ENCODE results near the gene ADAMTS17. TPM values are rescaled to one million over a fixed set of nuclear protein-coding genes. Genes with fewer than 3 reads are reported as not detected.

The ADAMTS17 gene
- total RNA-seq, 1 experiment from 2014 or later = 1.6 TPM

- intact Hi-C loops (cut with micrococcal nuclease; ENCODE audit: unreplicated experiment) (no loop called here), in situ Hi-C loops (cut with HindIII; ENCODE audit: low pct_unique_long_range_greater_than_20kb, low sequenced_read_pairs) (no loop called here)
- BruUV-seq (replicated peaks) = no TSS peak
- DNase-seq (ENCODE audit: low read depth, low spot score) (no peak), ATAC-seq (no peak)
- TF ChIP-seq POLR2AphosphoS5 (IDR thresholded peaks at IDR 0.05; ENCODE audit: low read depth, low read length) (no peak), SIN3A (IDR thresholded peaks at IDR 0.05; ENCODE audit: borderline replicate concordance, insufficient read depth, low read depth, low read length) (no peak), TCF7L2 (IDR thresholded peaks at IDR 0.05; ENCODE audit: low read depth, low read length) (no peak)
- TF ChIP-seq, protein P1, sequence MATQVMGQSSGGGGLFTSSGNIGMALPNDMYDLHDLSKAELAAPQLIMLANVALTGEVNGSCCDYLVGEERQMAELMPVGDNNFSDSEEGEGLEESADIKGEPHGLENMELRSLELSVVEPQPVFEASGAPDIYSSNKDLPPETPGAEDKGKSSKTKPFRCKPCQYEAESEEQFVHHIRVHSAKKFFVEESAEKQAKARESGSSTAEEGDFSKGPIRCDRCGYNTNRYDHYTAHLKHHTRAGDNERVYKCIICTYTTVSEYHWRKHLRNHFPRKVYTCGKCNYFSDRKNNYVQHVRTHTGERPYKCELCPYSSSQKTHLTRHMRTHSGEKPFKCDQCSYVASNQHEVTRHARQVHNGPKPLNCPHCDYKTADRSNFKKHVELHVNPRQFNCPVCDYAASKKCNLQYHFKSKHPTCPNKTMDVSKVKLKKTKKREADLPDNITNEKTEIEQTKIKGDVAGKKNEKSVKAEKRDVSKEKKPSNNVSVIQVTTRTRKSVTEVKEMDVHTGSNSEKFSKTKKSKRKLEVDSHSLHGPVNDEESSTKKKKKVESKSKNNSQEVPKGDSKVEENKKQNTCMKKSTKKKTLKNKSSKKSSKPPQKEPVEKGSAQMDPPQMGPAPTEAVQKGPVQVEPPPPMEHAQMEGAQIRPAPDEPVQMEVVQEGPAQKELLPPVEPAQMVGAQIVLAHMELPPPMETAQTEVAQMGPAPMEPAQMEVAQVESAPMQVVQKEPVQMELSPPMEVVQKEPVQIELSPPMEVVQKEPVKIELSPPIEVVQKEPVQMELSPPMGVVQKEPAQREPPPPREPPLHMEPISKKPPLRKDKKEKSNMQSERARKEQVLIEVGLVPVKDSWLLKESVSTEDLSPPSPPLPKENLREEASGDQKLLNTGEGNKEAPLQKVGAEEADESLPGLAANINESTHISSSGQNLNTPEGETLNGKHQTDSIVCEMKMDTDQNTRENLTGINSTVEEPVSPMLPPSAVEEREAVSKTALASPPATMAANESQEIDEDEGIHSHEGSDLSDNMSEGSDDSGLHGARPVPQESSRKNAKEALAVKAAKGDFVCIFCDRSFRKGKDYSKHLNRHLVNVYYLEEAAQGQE (IDR thresholded peaks at IDR 0.05; ENCODE audit: insufficient read depth in 1 of 2, low read depth in 2 of 2, low read length in 1 of 2) = no peak
- TF ChIP-seq, protein P2, sequence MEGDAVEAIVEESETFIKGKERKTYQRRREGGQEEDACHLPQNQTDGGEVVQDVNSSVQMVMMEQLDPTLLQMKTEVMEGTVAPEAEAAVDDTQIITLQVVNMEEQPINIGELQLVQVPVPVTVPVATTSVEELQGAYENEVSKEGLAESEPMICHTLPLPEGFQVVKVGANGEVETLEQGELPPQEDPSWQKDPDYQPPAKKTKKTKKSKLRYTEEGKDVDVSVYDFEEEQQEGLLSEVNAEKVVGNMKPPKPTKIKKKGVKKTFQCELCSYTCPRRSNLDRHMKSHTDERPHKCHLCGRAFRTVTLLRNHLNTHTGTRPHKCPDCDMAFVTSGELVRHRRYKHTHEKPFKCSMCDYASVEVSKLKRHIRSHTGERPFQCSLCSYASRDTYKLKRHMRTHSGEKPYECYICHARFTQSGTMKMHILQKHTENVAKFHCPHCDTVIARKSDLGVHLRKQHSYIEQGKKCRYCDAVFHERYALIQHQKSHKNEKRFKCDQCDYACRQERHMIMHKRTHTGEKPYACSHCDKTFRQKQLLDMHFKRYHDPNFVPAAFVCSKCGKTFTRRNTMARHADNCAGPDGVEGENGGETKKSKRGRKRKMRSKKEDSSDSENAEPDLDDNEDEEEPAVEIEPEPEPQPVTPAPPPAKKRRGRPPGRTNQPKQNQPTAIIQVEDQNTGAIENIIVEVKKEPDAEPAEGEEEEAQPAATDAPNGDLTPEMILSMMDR (IDR thresholded peaks at IDR 0.05) = no peak
- H3K4me1 ChIP-seq (ENCODE audit: control insufficient read depth, insufficient read depth, low read length) = no peaks in the 10 kb centered on the region
- no peaks in the 10 kb centered on the region for H3K9me3 ChIP-seq (ENCODE audit: control insufficient read depth, insufficient read depth, low read depth, low read length)
- H3K36me3 ChIP-seq (ENCODE audit: control insufficient read depth, insufficient read depth, low read length) = no peaks in the 10 kb centered on the region
- no peaks in the 10 kb centered on the region for H3K27me3 ChIP-seq (ENCODE audit: control insufficient read depth, insufficient read depth, low read length)
- H3K4me3 ChIP-seq (ENCODE audit: low read depth in 2 of 2, low read length in 2 of 2) = no peak overlapping the region
- POLR2A ChIA-PET = no interaction called here
- H3K27ac ChIP-seq (ENCODE audit: low read length) = no peak overlapping the region
- CTCF ChIA-PET = no interaction called here
Measured at GRCh38 chr15:100206643-100207042, 135.1 kb downstream of the ADAMTS17 start.

GRCh38 chr15:100205549-100206295 lies 136.1 kb downstream of the ADAMTS17 start:
- no TSS peak for BruUV-seq (replicated peaks)
- no peaks in the 10 kb centered on the region for H3K36me3 ChIP-seq (ENCODE audit: control insufficient read depth, insufficient read depth, low read length)
- in situ Hi-C loops (cut with HindIII; ENCODE audit: low pct_unique_long_range_greater_than_20kb, low sequenced_read_pairs) (no loop called here), intact Hi-C loops (cut with micrococcal nuclease; ENCODE audit: unreplicated experiment) (no loop called here)
- DNase-seq (ENCODE audit: low read depth, low spot score) = no peak
- no peaks in the 10 kb centered on the region for H3K9me3 ChIP-seq (ENCODE audit: control insufficient read depth, insufficient read depth, low read depth, low read length)
- no peak overlapping the region for H3K27ac ChIP-seq (ENCODE audit: low read length)
- H3K4me3 ChIP-seq (ENCODE audit: low read depth in 2 of 2, low read length in 2 of 2) = no peak overlapping the region
- TF ChIP-seq SIN3A (IDR thresholded peaks at IDR 0.05; ENCODE audit: borderline replicate concordance, insufficient read depth, low read depth, low read length) = no peak
- no peak for TF ChIP-seq TCF7L2 (IDR thresholded peaks at IDR 0.05; ENCODE audit: low read depth, low read length)
- TF ChIP-seq, protein P2 (IDR thresholded peaks at IDR 0.05) = no peak
- TF ChIP-seq, protein P1 (IDR thresholded peaks at IDR 0.05; ENCODE audit: insufficient read depth in 1 of 2, low read depth in 2 of 2, low read length in 1 of 2) = no peak
- TF ChIP-seq POLR2AphosphoS5 (IDR thresholded peaks at IDR 0.05; ENCODE audit: low read depth, low read length) = no peak
- no peaks in the 10 kb centered on the region for H3K27me3 ChIP-seq (ENCODE audit: control insufficient read depth, insufficient read depth, low read length)
- no peaks in the 10 kb centered on the region for H3K4me1 ChIP-seq (ENCODE audit: control insufficient read depth, insufficient read depth, low read length)
- POLR2A ChIA-PET = no interaction called here
- CTCF ChIA-PET = no interaction called here
- no peak for ATAC-seq
